G401 (cell line): ENCODE data around the gene TMEM132C. TPM values are rescaled to one million over a fixed set of nuclear protein-coding genes. Genes with fewer than 3 reads are reported as not detected.
"Not testable (repeated sequence)": the region's sequence is repeated elsewhere in the genome, so short reads cannot be mapped to it uniquely, and the experiment has no call there.

Experiments used
- DNase-seq: peaks from one replicate; pipeline ENCODE4 v3.0.0-alpha.2; 2015; ENCODE audit warnings: low spot score
- in situ Hi-C: cut with HindIII; loops from 2 replicates; pipeline ENCODE4 v1.10.0; 2016; ENCODE audit warnings: low sequenced_read_pairs, mixed read lengths
- total RNA-seq: library from RNA; depleted of rRNA; stranded (reverse); fragments of >200 nt; shearing (Covaris generic); gene quantifications from 2 replicates; pipeline ENCODE4 v1.2.3, GENCODE V29; 2014

TMEM132C gene
- total RNA-seq, 1 experiment from 2014 or later: not detected

DNA sequence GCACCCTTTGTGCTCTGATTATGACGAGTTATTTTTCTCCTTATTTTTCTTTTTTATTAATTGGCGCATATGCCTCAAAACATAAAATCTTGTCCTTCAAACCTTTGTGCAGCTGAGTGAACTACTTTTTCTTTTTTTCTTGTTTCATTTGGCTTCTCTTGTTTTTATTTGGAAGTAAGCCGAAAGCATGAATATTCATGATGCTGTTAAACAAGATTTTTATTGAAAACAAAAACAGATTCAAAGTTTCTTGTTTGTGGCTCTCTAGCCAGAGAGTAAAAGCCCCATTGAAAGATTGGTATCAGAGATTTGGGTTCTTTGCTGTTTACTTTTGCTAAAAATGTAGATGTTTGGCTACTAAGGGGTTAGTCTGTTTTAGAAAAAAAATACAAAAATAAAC is 183.8 kb downstream of the TMEM132C start:
- in situ Hi-C loops: no loop called here
- DNase-seq: peak; percentile 7

DNA sequence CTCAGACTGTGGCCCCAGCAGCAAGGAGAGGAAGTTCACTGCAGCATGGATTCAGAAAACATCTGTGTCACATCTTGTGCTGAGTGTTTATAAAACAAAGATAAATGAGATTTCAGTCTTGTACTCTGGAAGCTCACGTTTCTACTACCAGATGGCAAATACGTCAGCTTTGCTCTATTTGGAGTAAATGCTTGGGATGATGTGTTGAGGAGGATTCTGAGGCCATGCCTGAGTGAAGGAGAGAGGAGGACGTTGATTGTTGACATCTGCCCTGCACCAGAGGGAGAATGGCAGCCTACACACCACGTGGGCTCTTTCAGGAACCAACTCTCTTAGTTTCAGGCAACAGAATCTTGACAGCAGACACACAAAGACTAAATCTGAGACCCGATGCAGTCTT is 188.9 kb downstream of the TMEM132C start:
- no peak for DNase-seq
- in situ Hi-C loops: no loop called here

DNA sequence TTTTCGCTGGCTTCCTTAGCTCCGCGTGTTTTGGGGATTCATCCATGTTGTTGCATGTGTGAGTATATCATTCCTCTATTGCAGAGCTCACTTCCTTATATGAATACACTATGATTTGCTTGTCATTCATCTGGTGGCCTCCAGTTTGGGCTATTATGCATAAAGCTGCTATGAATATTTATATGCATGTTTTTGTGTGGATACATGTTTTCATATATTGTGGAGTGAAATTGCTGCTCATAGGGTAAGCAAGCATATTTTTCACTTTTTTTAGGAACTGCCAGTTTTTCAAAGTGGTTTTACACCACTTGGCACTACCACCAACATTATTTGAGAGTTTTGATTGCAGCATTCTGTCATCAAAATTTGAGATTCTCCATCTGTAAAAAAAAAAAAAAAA is 190.0 kb downstream of the TMEM132C start:
- in situ Hi-C loops: no loop called here
- DNase-seq: no peak

DNA sequence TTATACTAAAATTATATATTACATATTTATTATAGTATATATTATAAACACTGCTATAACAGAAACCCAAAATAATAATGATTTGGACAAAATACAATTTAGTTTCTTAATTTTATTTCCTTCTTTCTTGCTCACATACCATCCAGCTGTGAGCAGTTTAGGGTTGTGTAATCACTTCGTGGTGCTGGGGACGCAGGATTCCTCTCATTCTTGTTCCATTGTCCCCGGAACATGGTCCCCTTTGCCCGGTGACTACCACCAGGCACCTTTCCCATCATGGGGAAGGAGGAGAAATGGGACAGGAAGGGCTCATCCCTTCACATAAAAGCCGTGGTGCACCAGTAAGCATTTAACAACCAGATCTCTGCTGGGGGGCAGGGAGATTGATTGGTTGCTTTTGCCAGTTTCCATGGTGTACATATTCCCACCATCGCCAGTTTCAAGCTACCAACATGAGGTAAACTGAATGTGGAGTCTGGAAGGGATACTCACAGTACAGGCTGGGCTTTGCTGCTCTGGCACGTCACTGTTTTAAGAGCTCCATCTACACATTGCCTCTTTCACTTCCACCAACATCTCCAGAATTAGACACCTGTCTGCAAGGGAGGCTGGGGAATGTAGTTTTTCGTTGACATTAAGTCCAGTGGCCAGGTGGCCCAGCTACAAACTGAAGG is 191.5 kb downstream of the TMEM132C start:
- in situ Hi-C loops: no loop called here
- DNase-seq: no peak

DNA sequence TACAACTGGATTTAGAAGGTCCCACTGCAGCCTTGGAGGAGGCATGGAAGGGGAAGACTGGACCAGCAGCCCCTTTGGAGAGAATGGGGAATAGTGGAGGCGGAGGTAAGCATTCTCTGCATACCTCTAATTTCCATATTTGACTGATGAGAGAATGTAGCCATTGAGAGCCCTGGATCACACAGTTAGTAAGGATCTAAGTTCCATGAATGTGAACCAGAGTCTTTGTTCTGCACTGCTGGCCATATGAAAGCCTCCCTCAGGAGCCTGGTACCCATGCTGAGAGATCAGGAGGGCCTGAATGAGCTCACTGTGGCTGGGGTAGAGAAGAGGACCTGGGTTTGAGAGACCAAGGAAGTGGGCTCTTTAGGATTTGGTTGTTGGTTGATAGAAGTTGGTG is 192.1 kb downstream of the TMEM132C start:
- in situ Hi-C loops: no loop called here
- no peak for DNase-seq

DNA sequence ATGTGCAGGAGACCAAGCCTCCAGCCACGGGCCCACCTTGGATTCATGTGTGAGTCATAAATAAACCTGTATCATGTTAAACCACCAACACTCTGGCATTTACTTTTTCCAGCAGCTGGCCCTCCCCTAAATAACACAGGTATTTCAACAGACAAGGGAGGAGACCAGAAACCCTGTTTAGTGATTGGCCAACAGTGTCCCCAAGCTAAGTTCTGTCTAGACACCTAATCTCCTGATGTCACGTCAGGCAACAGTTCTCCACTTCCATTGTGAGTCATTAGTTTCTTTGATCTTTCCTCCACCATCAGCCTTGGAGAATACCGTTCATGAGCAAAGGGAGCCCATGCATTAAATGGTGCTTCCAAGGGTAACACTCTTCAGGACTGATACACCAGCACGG is 196.9 kb downstream of the TMEM132C start:
- in situ Hi-C loops: no loop called here
- no peak for DNase-seq

DNA sequence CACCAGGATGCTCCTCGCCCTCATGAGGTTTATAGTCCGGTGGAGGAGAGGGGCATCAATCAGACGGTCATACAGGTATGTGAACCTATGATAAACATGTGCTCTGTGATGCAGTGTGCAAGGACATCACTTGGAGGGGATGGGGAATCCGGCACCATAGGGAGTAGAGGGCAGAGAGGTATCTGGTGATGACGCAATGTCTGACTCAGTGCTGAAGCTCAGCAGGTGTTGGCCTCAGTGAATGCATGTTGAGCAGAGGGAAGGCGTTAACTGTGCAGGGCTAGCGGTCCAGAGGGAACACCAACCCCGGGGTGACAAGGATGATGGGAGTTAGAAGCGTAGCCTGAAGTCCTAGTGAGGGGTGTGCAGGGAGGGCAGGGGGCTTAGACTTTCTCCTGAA is 200.9 kb downstream of the TMEM132C start:
- in situ Hi-C loops: no loop called here

DNA sequence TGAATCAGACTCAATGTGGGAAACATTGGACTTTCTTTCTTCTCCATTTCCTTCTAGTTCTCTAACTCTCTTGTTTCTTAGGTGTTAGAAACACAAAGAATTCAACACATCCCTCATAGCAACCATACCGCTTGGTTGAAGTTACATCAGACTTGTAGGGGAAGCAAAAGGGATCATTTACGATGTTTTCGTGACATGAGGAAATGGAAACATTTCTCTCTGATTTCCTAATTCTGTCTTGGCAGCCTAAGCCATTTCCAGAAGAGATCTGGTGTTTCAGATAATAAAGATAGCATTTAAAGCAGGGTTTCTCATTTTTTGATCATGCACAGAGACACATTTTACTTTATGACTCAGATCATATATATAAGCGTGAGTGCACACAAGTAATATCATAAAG is 202.0 kb downstream of the TMEM132C start:
- in situ Hi-C loops: no loop called here
- no peak for DNase-seq

More for the DNA sequence above, 200.9 kb downstream of the TMEM132C start:
- no peak for DNase-seq

DNA sequence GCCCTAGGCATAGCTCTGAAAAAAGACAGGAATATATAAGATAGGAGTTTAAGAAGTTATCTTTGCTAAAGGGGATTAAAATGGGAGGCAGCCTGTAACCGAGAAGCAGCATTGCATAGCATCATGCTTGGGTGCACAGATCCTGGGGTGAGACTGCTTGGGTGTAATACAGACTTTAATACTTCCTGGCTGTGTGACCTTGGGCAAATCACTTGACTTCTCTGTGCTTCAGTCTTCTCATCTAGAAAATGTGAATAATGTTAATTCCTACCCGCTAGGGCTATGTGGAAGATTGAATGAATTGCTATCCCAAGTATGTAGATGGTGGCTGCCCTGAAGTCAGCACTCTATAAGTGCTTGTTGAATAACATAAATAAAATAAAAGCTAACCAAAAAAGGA is 204.5 kb downstream of the TMEM132C start:
- no peak for DNase-seq
- in situ Hi-C loops: no loop called here

DNA sequence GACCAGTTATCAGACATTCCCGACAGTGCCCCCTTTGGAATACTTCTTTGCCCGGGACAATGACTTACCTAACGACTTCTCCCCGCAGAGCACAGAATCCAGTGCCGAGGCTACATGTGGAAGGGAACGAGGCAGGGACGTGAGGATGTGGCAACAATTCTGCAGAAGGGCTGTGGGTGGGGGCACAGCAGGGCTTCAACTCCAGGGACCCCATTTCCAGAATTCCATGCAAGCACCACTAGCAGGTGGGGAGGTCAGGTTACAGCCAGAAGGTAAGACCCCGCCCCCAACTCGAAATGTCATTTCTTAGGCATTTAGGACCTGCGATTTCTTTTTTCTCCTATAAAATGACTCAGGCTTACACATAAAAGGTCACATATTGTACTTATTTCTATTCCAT is 207.9 kb downstream of the TMEM132C start:
- no peak for DNase-seq
- in situ Hi-C loops: no loop called here

DNA sequence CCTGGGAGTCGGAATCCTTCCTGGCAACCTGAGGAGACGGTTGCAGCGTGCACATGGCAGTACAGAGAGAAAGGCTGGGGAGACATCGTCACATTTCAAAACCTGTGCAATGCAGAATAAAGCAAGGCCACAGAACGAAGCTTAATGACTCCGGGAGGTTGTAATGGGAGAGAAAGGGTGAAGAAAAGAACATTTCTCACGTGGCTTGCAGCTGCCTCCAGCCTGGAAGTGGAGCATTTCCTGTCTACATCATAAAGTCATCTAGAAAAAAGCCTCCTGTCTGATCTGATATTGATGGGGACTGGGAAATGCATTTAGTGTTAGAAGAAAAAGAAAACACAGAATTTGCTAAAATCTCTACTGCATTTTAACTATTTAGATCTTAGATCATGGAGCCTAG is 209.3 kb downstream of the TMEM132C start:
- in situ Hi-C loops: no loop called here
- DNase-seq: no peak

DNA sequence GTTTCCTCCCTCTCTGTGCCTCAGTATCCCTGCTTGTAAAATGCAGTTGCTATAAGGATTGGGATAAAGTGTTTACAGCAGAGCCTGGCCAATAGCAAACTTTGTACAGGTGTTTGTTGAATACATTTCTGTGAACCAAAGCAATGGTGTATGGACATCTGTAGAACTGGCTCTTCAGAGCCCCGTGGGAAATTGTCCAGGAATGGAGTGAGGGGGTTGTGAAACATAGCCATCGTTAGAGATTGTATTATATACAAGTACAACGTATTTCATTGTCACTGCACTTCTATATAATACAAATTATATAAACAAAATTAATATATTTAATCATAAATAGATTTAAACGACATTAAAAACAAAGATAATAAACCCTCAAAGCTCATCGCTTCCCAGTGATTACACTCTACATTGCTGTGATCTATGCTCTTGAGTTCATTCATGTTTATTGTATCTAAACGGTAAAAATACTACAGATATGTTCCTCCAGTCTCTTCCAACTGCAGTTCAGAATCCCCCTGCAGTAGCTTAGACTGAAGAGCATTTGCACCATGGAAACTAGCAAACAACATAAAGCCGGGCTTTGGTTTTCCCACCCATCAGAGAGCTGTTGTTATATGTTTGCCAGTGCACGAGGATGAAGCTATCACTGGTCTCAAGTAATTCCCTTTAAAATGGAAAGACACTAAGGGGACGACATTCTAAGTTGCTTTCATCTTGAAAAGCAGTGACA is 216.7 kb downstream of the TMEM132C start:
- in situ Hi-C loops: no loop called here
- DNase-seq: no peak

DNA sequence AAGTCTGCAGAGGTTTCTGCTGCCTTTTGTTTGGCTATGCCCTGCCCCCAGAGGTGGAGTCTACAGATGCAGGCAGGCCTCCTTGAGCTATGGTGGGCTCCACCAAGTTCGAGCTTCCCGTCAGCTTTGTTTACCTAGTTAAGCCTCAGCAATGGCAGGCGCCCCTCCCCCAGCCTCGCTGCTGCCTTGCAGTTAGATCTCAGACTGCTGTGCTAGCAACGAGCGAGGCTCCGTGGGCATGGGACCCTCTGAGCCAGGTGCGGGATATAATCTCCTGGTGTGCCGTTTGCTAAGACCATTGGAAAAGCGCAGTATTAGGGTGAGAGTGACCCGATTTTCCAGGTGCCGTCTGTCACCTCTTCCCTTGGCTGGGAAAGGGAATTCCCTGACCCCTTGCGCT is 230.4 kb downstream of the TMEM132C start:
- DNase-seq, in situ Hi-C loops: not testable (repeated sequence)

DNA sequence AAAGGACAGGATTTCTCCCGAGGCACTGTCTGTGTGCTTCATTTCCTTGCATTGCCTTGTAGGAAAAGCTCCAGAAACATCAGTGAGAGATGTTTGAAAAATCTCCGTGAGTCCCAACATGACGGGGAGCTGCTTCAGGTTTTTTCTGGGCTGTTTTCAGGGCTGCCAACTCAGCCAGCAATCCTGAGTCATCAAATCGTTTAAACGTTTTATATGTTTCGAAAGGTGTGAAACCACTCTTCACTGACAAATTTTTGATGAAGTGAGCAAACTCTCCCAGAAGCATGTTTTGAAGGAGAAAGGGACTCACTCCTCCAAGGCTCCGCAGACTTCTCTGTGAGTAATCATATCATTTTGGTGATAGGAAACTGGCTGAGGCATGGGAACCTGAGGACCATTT is 240.5 kb downstream of the TMEM132C start:
- in situ Hi-C loops: no loop called here
- DNase-seq: no peak

DNA sequence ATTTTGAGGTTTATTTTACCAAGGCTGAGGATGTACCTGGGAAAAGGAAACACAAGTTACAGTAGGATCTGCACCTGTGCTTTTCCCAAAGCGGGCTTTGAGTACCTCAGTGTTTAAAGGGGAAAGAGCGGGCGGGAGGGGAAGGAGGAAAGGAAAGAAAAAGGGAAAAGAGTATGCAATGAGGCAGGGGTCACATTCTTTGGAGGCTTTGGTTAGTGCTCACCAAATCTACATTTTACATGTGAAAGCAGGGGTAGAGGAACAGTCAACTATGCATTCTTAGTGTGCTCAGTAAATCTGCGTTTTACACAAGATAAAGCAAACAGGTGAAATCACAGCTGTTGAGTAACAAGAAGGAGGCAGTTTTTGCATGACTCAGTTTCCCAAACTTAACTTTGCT is 242.2 kb downstream of the TMEM132C start:
- DNase-seq: no peak
- in situ Hi-C loops: no loop called here

DNA sequence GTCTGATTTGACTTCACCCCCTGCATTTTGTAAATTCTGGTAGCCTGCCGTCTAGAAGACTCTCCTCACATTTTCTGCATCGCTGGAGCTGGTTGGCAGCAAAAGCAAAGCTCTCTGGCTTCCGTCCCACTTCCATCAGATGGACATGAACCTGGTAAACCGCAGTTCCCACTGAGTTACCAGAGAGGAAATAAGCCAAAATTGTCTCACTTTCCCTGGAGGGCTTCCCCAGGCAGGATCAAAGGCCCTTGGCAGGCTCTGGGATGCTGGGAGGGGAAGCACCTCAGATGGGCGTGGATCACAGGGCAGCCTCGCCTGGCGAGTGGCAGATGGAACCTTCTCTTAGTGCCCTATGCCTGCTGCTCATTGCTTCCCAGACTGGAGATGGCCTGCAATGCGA is 243.5 kb downstream of the TMEM132C start:
- in situ Hi-C loops: no loop called here
- peak; percentile 91 for DNase-seq

DNA sequence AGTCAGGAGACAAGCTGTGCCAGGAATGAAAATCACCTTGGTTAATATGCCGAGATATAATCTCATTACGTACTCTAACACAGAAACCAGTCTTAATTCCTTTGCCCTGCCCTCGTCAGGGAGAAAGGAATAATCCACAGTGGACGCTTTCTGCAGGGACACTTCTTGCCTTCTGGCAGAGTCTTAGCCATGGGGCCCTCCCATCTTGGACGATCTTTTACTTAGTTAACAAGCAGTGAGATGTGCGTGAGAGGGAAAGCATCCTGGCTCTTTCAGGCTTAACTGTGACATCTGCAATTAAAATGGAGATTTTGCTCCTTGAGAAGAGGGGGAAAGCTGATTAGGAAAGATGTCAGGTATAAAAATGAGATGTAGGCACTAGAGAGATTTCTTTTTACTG is 246.4 kb downstream of the TMEM132C start:
- DNase-seq: no peak
- in situ Hi-C loops: no loop called here

DNA sequence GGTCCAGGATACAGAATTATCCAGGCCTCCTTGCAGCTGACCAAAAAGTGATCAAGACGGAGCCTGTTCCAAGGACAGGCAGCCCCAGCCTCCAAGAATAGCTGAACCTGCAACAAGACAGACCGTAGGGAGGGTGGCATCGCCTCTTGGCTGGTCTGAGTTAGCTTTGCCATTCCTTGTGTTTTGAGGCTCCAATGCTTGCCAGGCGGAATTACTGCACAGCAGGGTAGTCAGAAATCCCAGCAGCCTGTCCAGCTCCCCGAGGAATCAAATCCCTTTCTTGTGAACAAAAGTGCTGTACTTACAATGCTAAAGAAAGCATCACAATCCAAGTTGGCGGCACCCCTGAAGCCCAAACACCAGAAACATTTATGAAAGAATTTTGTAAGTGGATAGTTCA is 246.9 kb downstream of the TMEM132C start:
- in situ Hi-C loops: no loop called here
- no peak for DNase-seq

DNA sequence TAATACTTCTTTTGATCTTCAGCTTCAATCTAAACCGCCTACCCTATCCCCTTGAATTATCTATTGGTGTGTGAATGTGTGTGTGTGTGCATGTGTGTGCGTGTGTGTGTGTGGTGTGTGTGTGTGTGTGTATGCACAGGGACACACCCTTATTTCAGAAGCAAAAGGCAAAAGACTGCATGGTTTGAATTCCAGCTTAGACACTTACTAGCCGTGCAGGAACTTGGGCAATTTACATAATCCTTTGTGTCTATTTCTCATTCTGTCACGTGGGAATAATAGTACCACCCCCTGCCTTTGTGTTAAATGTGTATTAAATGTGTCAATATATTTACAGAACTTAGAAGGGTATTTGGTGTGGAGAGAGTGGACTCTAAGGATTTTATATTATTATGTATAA is 251.7 kb downstream of the TMEM132C start:
- in situ Hi-C loops: no loop called here
- DNase-seq: no peak

DNA sequence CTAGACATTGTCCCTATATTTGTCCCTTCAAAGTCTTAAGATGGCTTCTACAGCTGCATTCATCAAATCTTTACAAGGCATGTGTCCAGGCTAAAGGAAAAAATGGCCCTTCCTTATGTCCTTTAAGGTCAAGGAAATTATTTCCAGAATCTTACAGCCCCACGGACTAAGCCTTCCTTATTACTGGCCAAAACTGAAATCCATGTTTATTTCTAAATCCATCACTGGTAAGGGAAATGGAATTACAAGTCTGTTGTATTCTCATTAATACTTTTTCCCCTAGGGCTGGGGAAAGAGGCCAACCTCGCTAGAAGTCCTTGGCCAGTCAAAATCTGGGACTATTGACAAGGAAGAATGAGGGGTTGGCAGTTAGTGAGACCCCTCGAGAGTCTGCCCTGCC is 252.5 kb downstream of the TMEM132C start:
- no peak for DNase-seq
- in situ Hi-C loops: no loop called here

DNA sequence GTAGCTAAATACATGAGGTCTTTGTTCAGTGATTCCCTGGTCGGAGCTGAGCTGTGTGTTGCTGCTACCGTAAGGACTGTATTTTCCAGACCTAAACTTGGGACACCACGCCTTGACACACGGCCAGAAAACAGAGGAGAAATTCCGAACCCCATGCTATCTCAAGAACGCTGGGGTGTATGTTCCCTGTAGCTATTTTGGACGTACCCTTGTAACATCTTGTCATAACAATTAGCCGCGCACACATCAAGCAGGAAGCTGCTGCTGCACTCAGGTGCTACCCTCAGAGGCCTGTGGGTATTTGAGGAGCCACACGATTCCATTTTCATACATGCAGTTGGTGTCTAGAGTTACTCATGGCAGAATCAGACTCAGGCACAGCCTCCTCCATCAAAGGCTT is 255.0 kb downstream of the TMEM132C start:
- in situ Hi-C loops: no loop called here
- peak; percentile 79 for DNase-seq
